NOMO-1 treated with dmso at 0.1 percent for 144 hours (cell line): ENCODE results near the gene UTF1.
"Not testable (repeated sequence)": the region's sequence is repeated elsewhere in the genome, so short reads cannot be mapped to it uniquely, and the experiment has no call there.

Source experiments
- DNase-seq: peaks from one replicate; lab custom pipeline; 2025; ENCODE audit not compliant: unreplicated experiment; lab: John Stamatoyannopoulos, UW

The UTF1 gene

GRCh38 chr10:133209117-133209516, 20.9 kb upstream of the UTF1 start:
- no peak for DNase-seq

GRCh38 chr10:133209641-133210040, 20.4 kb upstream of the UTF1 start:
- no peak for DNase-seq

GRCh38 chr10:133210398-133211140, 19.4 kb upstream of the UTF1 start:
- DNase-seq: no peak

GRCh38 chr10:133211141-133211830, 18.7 kb upstream of the UTF1 start:
- DNase-seq: no peak

GRCh38 chr10:133211959-133212852, 17.8 kb upstream of the UTF1 start:
- DNase-seq: no peak

- no peak for DNase-seq
Observed at GRCh38 chr10:133212853-133213494, 17.0 kb upstream of the UTF1 start.

GRCh38 chr10:133213641-133214467, 16.2 kb upstream of the UTF1 start:
- DNase-seq: no peak

- no peak for DNase-seq
Observed at GRCh38 chr10:133214468-133215410, 15.3 kb upstream of the UTF1 start.

- no peak for DNase-seq
Observed at GRCh38 chr10:133215586-133215985, 14.4 kb upstream of the UTF1 start.

GRCh38 chr10:133216776-133217175, 13.2 kb upstream of the UTF1 start:
- DNase-seq: no peak

GRCh38 chr10:133217800-133218589, 12.0 kb upstream of the UTF1 start:
- DNase-seq: no peak

GRCh38 chr10:133218891-133219290, 11.1 kb upstream of the UTF1 start:
- DNase-seq: no peak

- DNase-seq: no peak
Observed at GRCh38 chr10:133219782-133220181, 10.2 kb upstream of the UTF1 start.

GRCh38 chr10:133221331-133221730, 8.7 kb upstream of the UTF1 start:
- DNase-seq: no peak

GRCh38 chr10:133221756-133222155, 8.3 kb upstream of the UTF1 start:
- DNase-seq: not testable (repeated sequence)

GRCh38 chr10:133224076-133224475, 5.9 kb upstream of the UTF1 start:
- no peak for DNase-seq

GRCh38 chr10:133224756-133225372, 5.2 kb upstream of the UTF1 start:
- no peak for DNase-seq

GRCh38 chr10:133225707-133226191, 4.3 kb upstream of the UTF1 start:
- no peak for DNase-seq
